Astrocyte (in vitro differentiated cells and primary cell): ENCODE measurements around the gene FOXRED2. TPM values are rescaled to one million over a fixed set of nuclear protein-coding genes. Genes with fewer than 3 reads are reported as not detected.

ENCODE experiments used
- DNase-seq: peaks from one replicate; pipeline ENCODE4 v3.0.0-alpha.2; 2010; ENCODE audit warnings: low read depth
- FAIRE-seq: peaks from 2 replicates; lab custom pipeline; 2011; peaks lifted over from hg19 to GRCh38; lab: Jason Lieb, UNC
- H2AFZ ChIP-seq: 2 replicates; pipeline ENCODE4 v1.6.0; 2012; ENCODE audit warnings: low read depth, low read length, inconsistent platforms
- H3K27ac ChIP-seq: 2 replicates; pipeline ENCODE4 v1.5.1; 2011; ENCODE audit warnings: low read depth, low read length, inconsistent platforms
- H3K27me3 ChIP-seq: 2 replicates; pipeline ENCODE4 v1.6.0; 2011; ENCODE audit warnings: low read length, inconsistent platforms; ENCODE audit not compliant: insufficient read depth
- H3K36me3 ChIP-seq: 2 replicates; pipeline ENCODE4 v1.5.1; 2011; ENCODE audit warnings: low read length, inconsistent platforms; ENCODE audit not compliant: insufficient read depth
- H3K4me1 ChIP-seq: 2 replicates; pipeline ENCODE4 v1.5.1; 2011; ENCODE audit warnings: low read length, inconsistent platforms; ENCODE audit not compliant: insufficient read depth
- H3K4me2 ChIP-seq: 2 replicates; pipeline ENCODE4 v1.6.0; 2012; ENCODE audit warnings: low read length, inconsistent platforms
- H3K4me3 ChIP-seq: 2 replicates; pipeline ENCODE4 v1.5.1; 2011; ENCODE audit warnings: low read depth, mild to moderate bottlenecking, low read length, inconsistent platforms; ENCODE audit not compliant: insufficient read depth
- H3K79me2 ChIP-seq: 2 replicates; pipeline ENCODE4 v1.6.0; 2012; ENCODE audit warnings: mild to moderate bottlenecking, low read length, inconsistent platforms; ENCODE audit not compliant: insufficient read depth
- H3K9ac ChIP-seq: 2 replicates; pipeline ENCODE4 v1.6.0; 2012; ENCODE audit warnings: mild to moderate bottlenecking, low read length, inconsistent platforms
- H3K9me3 ChIP-seq: 2 replicates; pipeline ENCODE4 v1.5.1; 2012; ENCODE audit warnings: low read depth, mild to moderate bottlenecking, low read length, inconsistent platforms; ENCODE audit not compliant: insufficient read depth
- H4K20me1 ChIP-seq: 2 replicates; pipeline ENCODE4 v1.6.0; 2012; ENCODE audit warnings: low read length, inconsistent platforms; ENCODE audit not compliant: insufficient read depth
- H3K27ac Mint-ChIP-seq: one replicate; pipeline ENCODE4 v1.8.0; 2021; ENCODE audit warnings: mild to moderate bottlenecking, mixed read lengths; ENCODE audit not compliant: unreplicated experiment
- H3K27me3 Mint-ChIP-seq: one replicate; pipeline ENCODE4 v1.8.0; 2021; ENCODE audit warnings: low read depth, mixed read lengths; ENCODE audit not compliant: unreplicated experiment
- H3K36me3 Mint-ChIP-seq: one replicate; pipeline ENCODE4 v1.8.0; 2021; ENCODE audit warnings: low read depth, mixed read lengths; ENCODE audit not compliant: unreplicated experiment
- H3K4me1 Mint-ChIP-seq: one replicate; pipeline ENCODE4 v1.8.0; 2021; ENCODE audit warnings: low read depth, mixed read lengths; ENCODE audit not compliant: unreplicated experiment
- H3K4me3 Mint-ChIP-seq: one replicate; pipeline ENCODE4 v1.8.0; 2021; ENCODE audit warnings: mild to moderate bottlenecking, moderate library complexity, mixed read lengths; ENCODE audit not compliant: unreplicated experiment
- H3K9me3 Mint-ChIP-seq: one replicate; pipeline ENCODE4 v1.8.0; 2021; ENCODE audit warnings: mild to moderate bottlenecking, mixed read lengths; ENCODE audit not compliant: unreplicated experiment
- CTCF ChIP-seq: IDR thresholded peaks from 2 replicates; pipeline ENCODE4 v1.5.1; 2011; ENCODE audit warnings: low read depth, mild to moderate bottlenecking, inconsistent platforms, low read length, moderate library complexity; ENCODE audit not compliant: insufficient read depth
- EZH2 ChIP-seq: IDR thresholded peaks from 2 replicates; pipeline ENCODE4 v1.6.1; 2012; ENCODE audit warnings: mild to moderate bottlenecking, low read length, inconsistent platforms; ENCODE audit not compliant: insufficient read depth
- total RNA-seq: library from RNA; stranded (reverse); gene quantifications from 2 replicates; pipeline ENCODE4 v1.2.1, GENCODE V29; 2021

The FOXRED2 gene
- total RNA-seq, 1 donor from 2014 or later, result 5.3 TPM

- no peak overlapping the region for H3K4me3 Mint-ChIP-seq
- no peak overlapping the region for H3K9ac ChIP-seq
- DNase-seq (no peak), FAIRE-seq (no peak)
- peak overlapping the region; percentile 46 for H2AFZ ChIP-seq
- no peaks in the 10 kb centered on the region for H3K36me3 Mint-ChIP-seq
- H3K9me3 Mint-ChIP-seq, result no peaks in the 10 kb centered on the region
- H4K20me1 ChIP-seq, result no peaks in the 10 kb centered on the region
- H3K36me3 ChIP-seq, result no peaks in the 10 kb centered on the region
- peaks cover 16% of the 10 kb centered on the region for H3K27me3 ChIP-seq
- no peak overlapping the region for H3K4me2 ChIP-seq
- H3K27ac Mint-ChIP-seq, result peak overlapping the region; percentile 51
- no peak for TF ChIP-seq EZH2
- no peak for TF ChIP-seq CTCF
- peaks cover 21% of the 10 kb centered on the region for H3K4me1 ChIP-seq
- no peak overlapping the region for H3K27ac ChIP-seq
- no peaks in the 10 kb centered on the region for H3K9me3 ChIP-seq
- H3K4me1 Mint-ChIP-seq, result peaks cover 13% of the 10 kb centered on the region
- no peaks in the 10 kb centered on the region for H3K79me2 ChIP-seq
- H3K27me3 Mint-ChIP-seq, result peaks cover 24% of the 10 kb centered on the region
- no peak overlapping the region for H3K4me3 ChIP-seq
Observed at GRCh38 chr22:36548606-36549005, 41.8 kb upstream of the FOXRED2 start.

- Histone ChIP-seq H3K4me1 (peaks cover 29% of the 10 kb centered on the region), H3K27me3 (peaks cover 11% of the 10 kb centered on the region), H2AFZ (no peak overlapping the region), H3K9me3 (no peaks in the 10 kb centered on the region), H3K36me3 (no peaks in the 10 kb centered on the region), H3K4me2 (peak overlapping the region; percentile 54), H4K20me1 (no peaks in the 10 kb centered on the region), H3K4me3 (no peak overlapping the region), H3K79me2 (no peaks in the 10 kb centered on the region), H3K9ac (no peak overlapping the region), H3K27ac (no peak overlapping the region)
- Mint-ChIP-seq H3K27me3 (peaks cover 17% of the 10 kb centered on the region), H3K4me3 (no peak overlapping the region), H3K9me3 (no peaks in the 10 kb centered on the region), H3K36me3 (no peaks in the 10 kb centered on the region), H3K27ac (peak overlapping the region; percentile 23), H3K4me1 (peaks cover 16% of the 10 kb centered on the region)
- no peak for TF ChIP-seq CTCF
- TF ChIP-seq EZH2, result no peak
- FAIRE-seq (peak; percentile 95), DNase-seq (peak; percentile 86)
Observed at GRCh38 chr22:36546932-36547331, 40.1 kb upstream of the FOXRED2 start.

- H3K9me3 Mint-ChIP-seq, result no peaks in the 10 kb centered on the region
- FAIRE-seq (no peak), DNase-seq (no peak)
- Histone ChIP-seq H2AFZ (peak overlapping the region; percentile 55), H3K27ac (no peak overlapping the region), H3K79me2 (no peaks in the 10 kb centered on the region), H3K9me3 (no peaks in the 10 kb centered on the region), H3K4me2 (peak overlapping the region; percentile 54), H3K4me3 (no peak overlapping the region), H4K20me1 (no peaks in the 10 kb centered on the region), H3K9ac (peak overlapping the region; percentile 21), H3K27me3 (peaks cover 9% of the 10 kb centered on the region), H3K36me3 (no peaks in the 10 kb centered on the region), H3K4me1 (peaks cover 33% of the 10 kb centered on the region)
- H3K36me3 Mint-ChIP-seq, result no peaks in the 10 kb centered on the region
- peaks cover 19% of the 10 kb centered on the region for H3K4me1 Mint-ChIP-seq
- TF ChIP-seq EZH2 (no peak), CTCF (peak; percentile 58)
- no peak overlapping the region for H3K27ac Mint-ChIP-seq
- peaks cover 10% of the 10 kb centered on the region for H3K27me3 Mint-ChIP-seq
- H3K4me3 Mint-ChIP-seq, result no peak overlapping the region
Observed at GRCh38 chr22:36546092-36546804, 39.4 kb upstream of the FOXRED2 start.
